Stimulated activated CD8-positive, alpha-beta memory T cell treated with anti-CD3 and anti-CD28 coated beads, Interleukin-4, amount 100 ng/mL, for 4 hours (primary cell): ENCODE data around the gene CLIC1.

Source experiments
- DNase-seq, 2 donors: peaks; one replicate each; pipeline ENCODE4 v3.0.0-alpha.2; 2020; ENCODE audit warnings: low read depth in 2 of 2, low spot score in 1 of 2

The CLIC1 gene

DNA sequence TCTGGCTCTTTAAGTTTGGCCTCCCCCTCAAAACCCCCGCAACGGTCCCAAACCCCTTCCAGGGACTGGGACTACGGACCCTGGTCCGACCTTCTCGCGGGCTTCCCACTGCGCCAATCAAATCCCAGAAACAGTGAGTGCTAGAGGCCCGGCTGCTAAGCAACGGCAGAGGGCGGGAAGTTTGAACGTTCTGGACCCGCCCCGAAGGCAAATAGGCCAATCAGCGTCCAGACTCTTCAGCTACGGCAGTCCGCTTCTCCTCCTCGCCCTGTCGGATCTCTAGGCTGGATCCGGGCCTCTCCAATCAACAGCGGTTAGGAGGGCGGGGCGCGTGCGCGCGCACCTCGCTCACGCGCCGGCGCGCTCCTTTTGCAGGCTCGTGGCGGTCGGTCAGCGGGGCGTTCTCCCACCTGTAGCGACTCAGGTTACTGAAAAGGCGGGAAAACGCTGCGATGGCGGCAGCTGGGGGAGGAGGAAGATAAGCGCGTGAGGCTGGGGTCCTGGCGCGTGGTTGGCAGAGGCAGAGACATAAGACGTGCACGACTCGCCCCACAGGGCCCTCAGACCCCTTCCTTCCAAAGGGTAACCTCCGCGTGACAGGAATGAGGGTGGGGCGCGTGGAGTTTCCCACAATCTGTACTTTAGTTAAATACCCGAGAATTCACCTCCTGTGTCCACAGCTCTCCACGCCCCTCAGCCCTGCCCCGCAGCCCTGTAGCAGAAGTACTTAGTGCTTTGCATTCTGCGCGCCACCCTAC is 3.5 kb upstream of the CLIC1 start, which contains the start of gene MSH5:
Gene MSH5, plus strand, starts transcription at position 367 of the 758 bp plus-strand sequence. CDS start 462 bp downstream, outside the sequence.
- DNase-seq = peak; percentile 89 to 91

- DNase-seq = peak; percentile 24 to 46
Observed at GRCh38 chr6:31737991-31738979, 2.0 kb upstream of the CLIC1 start.

GRCh38 chr6:31737315-31737990 is 1.1 kb upstream of the CLIC1 start:
- no peak for DNase-seq

- DNase-seq = no peak
Observed at GRCh38 chr6:31736768-31737314, 511 bp upstream of the CLIC1 start.

DNA sequence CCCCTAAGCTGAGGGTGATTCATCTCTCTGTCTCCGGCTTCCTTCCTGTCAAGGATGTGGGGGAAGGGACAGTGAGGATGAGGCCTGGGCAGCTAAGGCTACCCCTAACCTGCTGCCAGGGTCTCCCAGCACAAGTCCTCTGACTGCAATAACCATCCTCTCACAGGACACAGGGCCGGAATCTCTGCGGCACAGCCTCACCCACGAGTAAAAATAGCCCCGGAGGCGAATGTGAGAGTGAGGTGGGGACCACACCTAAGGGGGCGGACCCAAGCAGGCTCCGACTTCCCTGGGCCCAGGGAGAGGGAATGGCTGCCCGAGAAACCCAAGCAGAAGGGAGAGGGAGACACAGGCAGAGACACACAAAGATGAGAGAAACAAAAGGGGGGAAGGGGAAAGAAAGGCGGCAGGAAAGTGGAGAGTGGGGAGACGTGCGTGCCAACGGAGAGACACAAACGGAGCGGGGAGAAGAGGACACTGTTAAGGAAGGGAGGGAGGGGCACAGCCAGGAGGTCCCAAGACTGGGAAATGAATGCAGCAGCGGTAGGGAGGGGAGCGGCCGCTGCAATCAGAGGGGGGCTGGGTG is 1.4 kb downstream of the CLIC1 start:
- DNase-seq = peak; percentile 20 to 36

- DNase-seq = no peak
Observed at GRCh38 chr6:31734247-31734820, 2.0 kb downstream of the CLIC1 start.

DNA sequence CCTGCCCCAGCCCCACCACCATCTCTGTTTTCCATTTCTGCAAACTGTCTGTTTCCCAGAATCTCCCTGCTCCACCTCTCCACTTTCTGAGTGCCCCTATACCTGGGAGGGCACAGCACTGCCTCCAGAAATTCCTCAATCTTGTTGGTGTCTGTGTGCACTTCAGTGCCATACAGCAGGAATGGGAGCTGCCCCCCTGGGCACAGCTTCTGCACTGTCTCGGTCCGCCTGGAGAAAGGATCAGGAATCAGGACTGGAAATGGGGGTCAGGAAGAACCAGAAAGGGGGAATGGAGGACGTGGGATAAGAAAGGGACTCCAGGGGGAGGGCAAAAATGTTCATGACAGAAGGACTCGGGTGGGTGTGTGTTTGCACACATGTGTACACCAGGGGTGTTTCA is 2.6 kb downstream of the CLIC1 start:
- no peak for DNase-seq

DNA sequence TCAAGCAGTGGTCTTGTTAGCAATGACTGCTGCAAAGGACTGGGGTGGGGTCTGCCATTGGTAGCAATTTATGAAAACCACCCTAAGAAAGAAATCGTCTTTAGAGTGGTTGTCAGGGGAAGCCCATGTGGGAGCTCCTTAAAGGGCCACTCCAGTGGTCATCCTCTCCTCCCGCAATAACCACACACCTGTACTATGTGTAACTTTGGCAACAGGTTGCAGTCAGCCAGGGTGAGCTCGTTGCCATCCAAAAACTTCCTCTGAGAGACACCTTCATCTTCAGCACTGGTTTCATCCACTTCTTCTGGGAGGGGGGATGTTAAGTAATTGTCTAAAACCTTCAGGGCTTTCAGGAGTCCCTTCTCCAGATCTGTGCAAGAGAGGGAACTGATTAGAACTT is 4.3 kb downstream of the CLIC1 start:
- no peak for DNase-seq

DNA sequence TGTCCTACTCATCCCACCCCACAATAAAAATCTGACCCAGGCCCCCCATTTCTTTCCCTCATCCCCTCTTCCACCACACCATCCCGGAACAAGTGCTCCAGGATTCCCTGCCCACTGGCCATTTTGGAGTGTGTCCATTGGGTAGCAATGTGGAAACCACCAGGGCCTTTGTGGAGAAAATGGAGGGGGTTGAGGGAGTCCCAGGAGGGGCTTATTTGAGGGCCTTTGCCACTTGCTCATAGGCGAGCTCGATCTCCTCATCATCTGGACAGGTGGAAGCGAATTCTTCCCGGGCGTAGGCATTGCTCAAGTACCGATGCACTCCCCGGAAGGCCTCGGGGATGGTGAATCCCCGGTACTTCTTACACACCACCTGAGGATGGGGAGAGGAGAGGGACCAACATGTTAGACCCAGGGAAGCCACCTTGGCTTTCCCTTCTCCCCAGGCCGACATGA is 5.7 kb downstream of the CLIC1 start:
- no peak for DNase-seq

GRCh38 chr6:31729979-31730630 is 6.2 kb downstream of the CLIC1 start:
- peak; percentile 36 to 48 for DNase-seq

- DNase-seq = peak; percentile 62
Observed at GRCh38 chr6:31729515-31729978, 6.8 kb downstream of the CLIC1 start.

DNA sequence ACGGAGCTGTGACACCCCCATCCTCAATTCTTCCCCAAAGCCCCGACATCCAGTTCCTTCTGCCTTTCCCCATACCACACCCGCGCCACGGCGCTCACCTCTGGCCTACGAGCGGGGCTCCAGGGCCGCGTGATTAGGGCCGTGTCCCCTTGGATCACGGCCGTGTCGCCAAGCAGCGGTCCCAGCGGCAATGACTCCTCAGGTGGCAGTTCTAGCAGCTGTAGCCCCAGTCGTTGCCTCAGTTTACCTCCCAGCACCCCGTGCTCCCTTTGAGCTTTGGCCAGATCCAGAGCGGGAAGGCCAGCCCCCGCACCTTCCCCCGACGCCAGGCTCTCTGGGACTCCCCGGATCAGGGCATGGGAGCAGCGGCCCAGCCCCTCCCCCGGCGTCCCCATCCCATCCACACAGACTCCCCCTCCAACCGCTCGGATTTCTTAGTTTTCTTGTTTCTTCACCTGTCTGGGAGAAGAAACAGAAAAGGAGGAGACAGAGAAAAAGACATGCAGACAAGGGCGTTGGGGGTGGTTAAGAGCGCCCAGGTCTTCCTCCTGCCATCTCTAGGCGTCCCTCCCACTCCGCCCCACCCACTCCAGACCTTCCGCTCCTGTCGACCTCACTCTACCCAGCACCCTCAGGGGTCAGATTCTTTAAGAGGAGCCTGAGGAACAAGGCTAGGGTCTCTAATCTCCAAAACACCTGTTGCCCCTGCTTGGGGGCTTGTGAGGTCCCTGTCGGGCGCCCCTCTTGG is 7.4 kb downstream of the CLIC1 start, which contains the start of gene DDAH2:
Gene DDAH2, minus strand, starts transcription at position 533 of the 748 bp plus-strand sequence. Its CDS starts 138 bp downstream, at position 395.
- DNase-seq = no peak

DNA sequence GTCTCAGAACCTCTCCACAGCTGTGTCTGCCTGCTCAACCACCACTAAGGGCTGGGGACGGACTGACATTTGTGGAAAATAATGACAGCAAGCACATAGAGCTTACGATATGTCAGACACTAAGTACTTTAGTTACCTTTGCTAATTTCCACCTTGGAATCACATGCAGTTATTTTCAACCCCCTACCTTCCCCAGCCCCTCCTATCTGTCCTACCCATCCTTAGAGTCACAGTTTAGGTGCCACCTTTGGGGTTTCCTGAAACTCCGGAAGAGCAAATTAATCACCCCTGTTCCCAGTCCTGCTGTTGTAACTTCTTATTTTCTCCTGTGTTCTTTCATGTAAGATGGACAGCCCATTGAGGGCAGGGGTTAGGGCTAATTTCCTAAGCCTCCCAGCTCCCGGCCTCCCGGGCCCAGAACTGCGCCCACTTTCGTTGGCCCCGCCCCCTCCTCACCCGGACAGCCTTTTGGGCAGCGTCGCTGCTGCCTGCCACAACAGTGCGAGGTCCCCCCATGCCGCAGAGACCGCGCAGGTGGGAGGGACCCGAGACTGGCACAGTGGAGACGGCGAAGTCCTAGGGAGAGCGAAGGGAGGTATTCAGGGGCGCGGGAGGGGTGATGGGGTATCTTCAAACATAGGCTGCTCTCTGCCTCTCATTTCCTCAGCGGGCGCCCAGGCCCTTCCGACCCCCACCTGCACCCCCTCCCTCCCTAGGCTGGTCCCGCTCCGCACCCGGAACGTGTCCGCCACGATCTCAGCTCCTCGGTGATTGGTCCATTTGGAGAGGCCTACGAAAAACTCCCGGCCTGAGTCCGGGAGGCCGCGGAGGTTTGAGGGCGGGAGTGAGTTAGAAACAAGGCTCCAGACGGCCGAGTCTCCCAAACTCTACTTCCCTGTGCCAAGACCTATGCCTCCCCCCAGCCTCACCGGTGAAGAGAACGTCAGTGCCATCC is 8.3 kb downstream of the CLIC1 start:
- DNase-seq = no peak

DNA sequence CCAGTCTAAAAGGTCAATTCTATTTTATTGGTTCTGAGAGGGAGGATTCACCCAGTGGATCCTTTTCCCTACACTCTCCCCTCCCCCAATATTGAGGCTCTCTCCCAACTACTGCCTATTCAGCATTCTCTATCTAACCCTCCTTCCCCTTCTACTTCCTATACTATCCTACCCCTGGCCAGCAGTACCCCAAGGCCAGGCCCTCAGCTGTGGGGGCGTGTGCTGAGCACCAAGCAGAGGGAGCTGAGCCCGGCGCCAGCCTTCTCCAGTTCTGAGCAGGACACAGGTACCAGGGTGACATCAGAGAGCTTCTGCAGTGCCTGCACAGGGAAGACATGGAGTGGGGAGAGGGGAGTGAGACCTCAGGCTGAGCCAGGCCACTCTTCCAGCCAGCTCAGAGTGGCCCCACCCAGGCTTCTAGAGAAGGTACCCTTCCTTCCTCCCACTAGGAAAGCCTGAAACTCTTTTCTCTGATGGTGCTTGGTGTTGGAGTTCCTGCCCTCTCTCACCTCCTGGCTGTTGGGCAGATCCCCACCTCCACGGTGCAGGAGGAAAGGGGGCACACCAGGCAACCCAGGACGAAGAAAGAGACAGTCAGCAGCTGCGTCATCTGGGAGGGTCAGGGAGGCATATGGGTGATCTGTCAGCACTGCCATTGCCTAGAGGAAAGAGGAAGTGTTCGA is 9.2 kb downstream of the CLIC1 start:
- no peak for DNase-seq

GRCh38 chr6:31725502-31726350 is 10.6 kb downstream of the CLIC1 start:
- DNase-seq = no peak
